GM21360 (cell line): Measurements from ENCODE around the gene CHTF8.

Source experiments
- ATAC-seq: cut with Tn5 transposase; IDR thresholded peaks from one replicate; pipeline ENCODE4 v1.9.1; 2021; ENCODE audit warnings: mild to moderate bottlenecking, moderate library complexity; ENCODE audit not compliant: unreplicated experiment

CHTF8 gene

GRCh38 chr16:69088684-69089083, 43.7 kb downstream of the CHTF8 start:
- no peak for ATAC-seq

- no peak for ATAC-seq
Observed at GRCh38 chr16:69087161-69087581, 45.2 kb downstream of the CHTF8 start.

- no peak for ATAC-seq
Observed at GRCh38 chr16:69085032-69085695, 47.2 kb downstream of the CHTF8 start.

GRCh38 chr16:69084289-69084688, 48.1 kb downstream of the CHTF8 start:
- no peak for ATAC-seq

- no peak for ATAC-seq
Observed at GRCh38 chr16:69083306-69083941, 49.0 kb downstream of the CHTF8 start.

GRCh38 chr16:69079697-69080096, 52.7 kb downstream of the CHTF8 start:
- no peak for ATAC-seq

GRCh38 chr16:69078073-69078472, 54.3 kb downstream of the CHTF8 start:
- ATAC-seq: no peak

GRCh38 chr16:69077251-69077650, 55.1 kb downstream of the CHTF8 start:
- no peak for ATAC-seq

- ATAC-seq: no peak
Observed at GRCh38 chr16:69073181-69073702, 59.1 kb downstream of the CHTF8 start.

GRCh38 chr16:69072640-69072974, 59.8 kb downstream of the CHTF8 start:
- no peak for ATAC-seq

GRCh38 chr16:69071036-69071435, 61.4 kb downstream of the CHTF8 start:
- ATAC-seq: no peak

GRCh38 chr16:69069504-69069903, 62.9 kb downstream of the CHTF8 start:
- no peak for ATAC-seq
